Subcutaneous preadipocyte (primary cell): ENCODE results near the gene F10. TPM values are rescaled to one million over a fixed set of nuclear protein-coding genes. Genes with fewer than 3 reads are reported as not detected.

Experiments
- small RNA-seq: library from RNA; depleted of rRNA; stranded (forward); fragments of <200 nt; gene quantifications from one replicate; pipeline ENCODE3, GENCODE V24; 2012
- total RNA-seq: library from RNA; depleted of rRNA; stranded (reverse); fragments of >200 nt; gene quantifications from 2 replicates; pipeline ENCODE4 v1.2.3, GENCODE V29; 2012

Gene F10
- 0.98 and 6.6 TPM in 2 replicates for total RNA-seq

DNA sequence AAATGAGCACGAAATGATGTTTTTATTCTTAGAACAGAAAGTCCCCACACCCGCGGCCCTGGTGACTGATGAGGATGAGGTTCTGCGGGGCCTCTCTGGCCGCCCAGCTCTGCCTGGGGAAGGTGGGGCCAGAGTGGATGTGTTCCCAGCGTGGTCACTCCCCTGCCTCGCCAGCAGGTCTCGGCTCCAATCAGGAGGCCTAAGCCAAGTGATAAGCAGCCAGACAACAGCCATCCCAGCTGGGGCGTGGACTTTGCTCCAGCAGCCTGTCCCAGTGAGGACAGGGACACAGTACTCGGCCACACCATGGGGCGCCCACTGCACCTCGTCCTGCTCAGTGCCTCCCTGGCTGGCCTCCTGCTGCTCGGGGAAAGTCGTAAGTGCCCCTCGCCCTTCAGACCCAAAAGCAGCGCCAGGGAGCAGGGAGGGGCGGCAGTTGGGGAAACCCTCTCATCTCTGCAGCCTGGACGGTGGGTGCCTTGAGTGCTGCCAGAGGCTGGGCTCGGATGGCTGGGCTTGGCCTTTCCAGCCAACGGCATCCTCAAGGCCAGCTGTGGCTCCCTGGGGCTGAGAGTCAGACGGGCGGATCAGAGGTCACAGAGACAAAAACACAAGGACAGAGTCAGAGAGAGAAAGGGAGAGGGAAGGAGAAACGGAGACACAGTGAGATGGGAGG lies at the start of gene F10:
Gene F10, plus strand, starts transcription at position 250 of the 676 bp plus-strand sequence. Its CDS starts 57 bp downstream, at position 307.

GRCh38 chr13:113105032-113105920 lies 17.3 kb upstream of the F10 start, which contains the start of gene F7:
Gene F7 (plus strand): TSS chr13:113105791. CDS start chr13:113105842, 51 bp downstream.

GRCh38 chr13:113157929-113158747 lies 35.5 kb downstream of the F10 start, which contains the start of gene PROZ:
Gene PROZ (plus strand): TSS chr13:113158648. CDS start chr13:113158661, 13 bp downstream.

Small RNA genes within 50 kb of the gene (small RNA-seq; reads per million reads assigned to genes)
- not detected for gene AL137002.1

Other genes starting within 250 kb of the F10 start
- gene MCF2L, start 153.6 kb upstream of the F10 start, total RNA-seq: 2.0 and 5.9 TPM in 2 replicates
- under 0.01 TPM in 1 of 2 replicates, not detected in the other for gene F7, start 17.0 kb upstream of the F10 start, total RNA-seq
- not detected in 2 replicates for gene PROZ, start 35.8 kb downstream of the F10 start, total RNA-seq
- gene PCID2, start 85.9 kb downstream of the F10 start, total RNA-seq: 61.7 and 68.8 TPM in 2 replicates
- 103 and 130 TPM in 2 replicates for gene CUL4A, start 86.8 kb downstream of the F10 start, total RNA-seq
- gene LAMP1, start 174.4 kb downstream of the F10 start, total RNA-seq: 123 and 129 TPM in 2 replicates
- 0.73 and 2.2 TPM in 2 replicates for gene GRTP1, start 241.3 kb downstream of the F10 start, total RNA-seq